ENCODE measurements around the gene RTBDN.

DNA sequence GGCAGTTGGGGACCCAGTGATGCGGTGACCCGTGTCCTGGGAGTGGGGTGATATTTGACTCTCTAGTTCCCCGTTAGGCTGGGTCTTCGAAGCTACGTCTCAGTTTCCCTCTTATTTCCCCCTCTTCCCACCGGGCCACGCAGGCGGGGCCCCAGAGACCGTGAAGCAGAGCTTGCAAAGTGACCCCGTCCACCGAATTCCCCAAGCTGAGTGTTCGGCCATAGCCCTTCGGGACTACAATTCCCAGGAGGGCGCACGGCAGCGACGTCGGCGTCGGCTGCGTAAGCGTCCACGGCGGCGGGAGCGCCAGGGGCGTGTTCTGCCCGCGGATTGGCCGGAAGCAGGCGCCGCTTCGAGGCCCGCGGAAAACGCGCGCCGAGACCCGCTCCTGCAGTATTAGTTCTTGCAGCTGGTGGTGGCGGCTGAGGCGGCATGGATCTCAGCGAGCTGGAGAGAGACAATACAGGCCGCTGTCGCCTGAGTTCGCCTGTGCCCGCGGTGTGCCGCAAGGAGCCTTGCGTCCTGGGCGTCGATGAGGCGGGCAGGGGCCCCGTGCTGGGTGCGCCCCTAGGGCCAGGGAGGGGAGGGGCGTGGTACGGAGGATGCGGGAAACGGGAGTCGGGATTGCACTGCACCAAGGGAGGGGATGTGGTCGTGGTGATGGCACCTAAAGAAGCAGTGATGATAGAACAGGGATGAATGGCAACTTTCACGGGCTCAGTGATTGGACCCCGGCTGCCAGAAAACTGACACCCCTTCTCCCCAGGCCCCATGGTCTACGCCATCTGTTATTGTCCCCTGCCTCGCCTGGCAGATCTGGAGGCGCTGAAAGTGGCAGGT is 27.9 kb downstream of the RTBDN start, which contains the start of gene RNASEH2A:
- TF ChIP-seq, protein P1, sequence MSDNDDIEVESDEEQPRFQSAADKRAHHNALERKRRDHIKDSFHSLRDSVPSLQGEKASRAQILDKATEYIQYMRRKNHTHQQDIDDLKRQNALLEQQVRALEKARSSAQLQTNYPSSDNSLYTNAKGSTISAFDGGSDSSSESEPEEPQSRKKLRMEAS (IDR thresholded peaks at IDR 0.05) = peak; percentile 95
- TF ChIP-seq, protein P2, sequence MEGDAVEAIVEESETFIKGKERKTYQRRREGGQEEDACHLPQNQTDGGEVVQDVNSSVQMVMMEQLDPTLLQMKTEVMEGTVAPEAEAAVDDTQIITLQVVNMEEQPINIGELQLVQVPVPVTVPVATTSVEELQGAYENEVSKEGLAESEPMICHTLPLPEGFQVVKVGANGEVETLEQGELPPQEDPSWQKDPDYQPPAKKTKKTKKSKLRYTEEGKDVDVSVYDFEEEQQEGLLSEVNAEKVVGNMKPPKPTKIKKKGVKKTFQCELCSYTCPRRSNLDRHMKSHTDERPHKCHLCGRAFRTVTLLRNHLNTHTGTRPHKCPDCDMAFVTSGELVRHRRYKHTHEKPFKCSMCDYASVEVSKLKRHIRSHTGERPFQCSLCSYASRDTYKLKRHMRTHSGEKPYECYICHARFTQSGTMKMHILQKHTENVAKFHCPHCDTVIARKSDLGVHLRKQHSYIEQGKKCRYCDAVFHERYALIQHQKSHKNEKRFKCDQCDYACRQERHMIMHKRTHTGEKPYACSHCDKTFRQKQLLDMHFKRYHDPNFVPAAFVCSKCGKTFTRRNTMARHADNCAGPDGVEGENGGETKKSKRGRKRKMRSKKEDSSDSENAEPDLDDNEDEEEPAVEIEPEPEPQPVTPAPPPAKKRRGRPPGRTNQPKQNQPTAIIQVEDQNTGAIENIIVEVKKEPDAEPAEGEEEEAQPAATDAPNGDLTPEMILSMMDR (IDR thresholded peaks at IDR 0.05 in 2 of 3, conservative IDR thresholded peaks at IDR 0.05 in 1 of 3; ENCODE audit: borderline replicate concordance in 1 of 3, insufficient read depth in 1 of 3, low read depth in 2 of 3, low read length in 2 of 3) = no peak
- TF ChIP-seq POLR2A (IDR thresholded peaks at IDR 0.05; ENCODE audit: borderline replicate concordance, extremely low read depth, insufficient read depth, insufficient read length) = peak; percentile 83
- TF ChIP-seq, protein P3, sequence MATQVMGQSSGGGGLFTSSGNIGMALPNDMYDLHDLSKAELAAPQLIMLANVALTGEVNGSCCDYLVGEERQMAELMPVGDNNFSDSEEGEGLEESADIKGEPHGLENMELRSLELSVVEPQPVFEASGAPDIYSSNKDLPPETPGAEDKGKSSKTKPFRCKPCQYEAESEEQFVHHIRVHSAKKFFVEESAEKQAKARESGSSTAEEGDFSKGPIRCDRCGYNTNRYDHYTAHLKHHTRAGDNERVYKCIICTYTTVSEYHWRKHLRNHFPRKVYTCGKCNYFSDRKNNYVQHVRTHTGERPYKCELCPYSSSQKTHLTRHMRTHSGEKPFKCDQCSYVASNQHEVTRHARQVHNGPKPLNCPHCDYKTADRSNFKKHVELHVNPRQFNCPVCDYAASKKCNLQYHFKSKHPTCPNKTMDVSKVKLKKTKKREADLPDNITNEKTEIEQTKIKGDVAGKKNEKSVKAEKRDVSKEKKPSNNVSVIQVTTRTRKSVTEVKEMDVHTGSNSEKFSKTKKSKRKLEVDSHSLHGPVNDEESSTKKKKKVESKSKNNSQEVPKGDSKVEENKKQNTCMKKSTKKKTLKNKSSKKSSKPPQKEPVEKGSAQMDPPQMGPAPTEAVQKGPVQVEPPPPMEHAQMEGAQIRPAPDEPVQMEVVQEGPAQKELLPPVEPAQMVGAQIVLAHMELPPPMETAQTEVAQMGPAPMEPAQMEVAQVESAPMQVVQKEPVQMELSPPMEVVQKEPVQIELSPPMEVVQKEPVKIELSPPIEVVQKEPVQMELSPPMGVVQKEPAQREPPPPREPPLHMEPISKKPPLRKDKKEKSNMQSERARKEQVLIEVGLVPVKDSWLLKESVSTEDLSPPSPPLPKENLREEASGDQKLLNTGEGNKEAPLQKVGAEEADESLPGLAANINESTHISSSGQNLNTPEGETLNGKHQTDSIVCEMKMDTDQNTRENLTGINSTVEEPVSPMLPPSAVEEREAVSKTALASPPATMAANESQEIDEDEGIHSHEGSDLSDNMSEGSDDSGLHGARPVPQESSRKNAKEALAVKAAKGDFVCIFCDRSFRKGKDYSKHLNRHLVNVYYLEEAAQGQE (IDR thresholded peaks at IDR 0.05; ENCODE audit: low read depth) = no peak
- no peak for TF ChIP-seq EZH2 (IDR thresholded peaks at IDR 0.05)
- TF ChIP-seq SP1 (IDR thresholded peaks at IDR 0.05; ENCODE audit: low read depth) = peak; percentile 67
- TF ChIP-seq EZH2phosphoT487 (IDR thresholded peaks at IDR 0.05; ENCODE audit: borderline replicate concordance) = no peak
- TF ChIP-seq POLR2AphosphoS5 (IDR thresholded peaks at IDR 0.05; ENCODE audit: low read depth, low read length) = peak; percentile 85
- TF ChIP-seq, protein P4, sequence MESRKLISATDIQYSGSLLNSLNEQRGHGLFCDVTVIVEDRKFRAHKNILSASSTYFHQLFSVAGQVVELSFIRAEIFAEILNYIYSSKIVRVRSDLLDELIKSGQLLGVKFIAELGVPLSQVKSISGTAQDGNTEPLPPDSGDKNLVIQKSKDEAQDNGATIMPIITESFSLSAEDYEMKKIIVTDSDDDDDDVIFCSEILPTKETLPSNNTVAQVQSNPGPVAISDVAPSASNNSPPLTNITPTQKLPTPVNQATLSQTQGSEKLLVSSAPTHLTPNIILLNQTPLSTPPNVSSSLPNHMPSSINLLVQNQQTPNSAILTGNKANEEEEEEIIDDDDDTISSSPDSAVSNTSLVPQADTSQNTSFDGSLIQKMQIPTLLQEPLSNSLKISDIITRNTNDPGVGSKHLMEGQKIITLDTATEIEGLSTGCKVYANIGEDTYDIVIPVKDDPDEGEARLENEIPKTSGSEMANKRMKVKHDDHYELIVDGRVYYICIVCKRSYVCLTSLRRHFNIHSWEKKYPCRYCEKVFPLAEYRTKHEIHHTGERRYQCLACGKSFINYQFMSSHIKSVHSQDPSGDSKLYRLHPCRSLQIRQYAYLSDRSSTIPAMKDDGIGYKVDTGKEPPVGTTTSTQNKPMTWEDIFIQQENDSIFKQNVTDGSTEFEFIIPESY (IDR thresholded peaks at IDR 0.05; ENCODE audit: extremely low read depth, insufficient replicate concordance, low read length) = no peak
- TF ChIP-seq ZFX (IDR thresholded peaks at IDR 0.05) = peak; percentile 76; the same call in 1 of the 2 replicates
- no peak for TF ChIP-seq JUND (IDR thresholded peaks at IDR 0.05)
- TF ChIP-seq, protein P5, sequence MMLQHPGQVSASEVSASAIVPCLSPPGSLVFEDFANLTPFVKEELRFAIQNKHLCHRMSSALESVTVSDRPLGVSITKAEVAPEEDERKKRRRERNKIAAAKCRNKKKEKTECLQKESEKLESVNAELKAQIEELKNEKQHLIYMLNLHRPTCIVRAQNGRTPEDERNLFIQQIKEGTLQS (IDR thresholded peaks at IDR 0.05) = no peak
- peak; percentile 86 for TF ChIP-seq YY1 (IDR thresholded peaks at IDR 0.05; ENCODE audit: extremely low read depth, insufficient replicate concordance, low read depth, low read length)

Data from HCT116 (cell line).